Lung (tissue), 12 donors: ENCODE measurements around the gene LCE1A. TPM values are rescaled to one million over a fixed set of nuclear protein-coding genes. Genes with fewer than 3 reads are reported as not detected.

ENCODE experiments used
- ATAC-seq: fragments of 200-7000 bp; cut with Tn5 transposase; one replicate; pipeline ENCODE4 v1.9.1; 2020; ENCODE audit warnings: moderate number of reproducible peaks; ENCODE audit not compliant: insufficient read depth, low FRiP score
- DNase-seq, 3 donors: peaks; one replicate each; pipeline ENCODE4 v3.0.0-alpha.2; 2013 to 2017
- H3K27ac ChIP-seq, 2 donors: one replicate each; pipeline ENCODE4 v1.5.1; 2013; ENCODE audit warnings: mild to moderate bottlenecking in 2 of 2, moderate library complexity in 2 of 2, control low read depth in 1 of 2, inconsistent platforms in 1 of 2, low read depth in 1 of 2, low read length in 1 of 2
- H3K27me3 ChIP-seq, 3 donors: one replicate each; pipeline ENCODE4 v1.5.1; 2013; ENCODE audit warnings: low read length in 2 of 3; ENCODE audit not compliant: control insufficient read depth in 3 of 3, insufficient read depth in 3 of 3
- H3K36me3 ChIP-seq, 4 donors: one replicate each; pipeline ENCODE4 v1.5.1; 2013; ENCODE audit warnings: low read length in 4 of 4, mild to moderate bottlenecking in 1 of 4, moderate library complexity in 1 of 4; ENCODE audit not compliant: control insufficient read depth in 4 of 4, insufficient read depth in 4 of 4
- H3K4me1 ChIP-seq, 5 donors: one replicate each; pipeline ENCODE4 v1.5.1; 2013; ENCODE audit warnings: low read length in 5 of 5, mild to moderate bottlenecking in 2 of 5, moderate library complexity in 1 of 5; ENCODE audit not compliant: control insufficient read depth in 5 of 5, insufficient read depth in 5 of 5
- H3K4me3 ChIP-seq: one replicate; pipeline ENCODE4 v1.5.1; 2013; ENCODE audit warnings: mild to moderate bottlenecking, control low read depth, moderate library complexity
- H3K9ac ChIP-seq, 2 donors: one replicate each; pipeline ENCODE4 v1.5.1; 2013; ENCODE audit warnings: low read length in 2 of 2, control low read depth in 1 of 2; ENCODE audit not compliant: insufficient read depth in 1 of 2
- H3K9me3 ChIP-seq, 4 donors: one replicate each; pipeline ENCODE4 v1.5.1; 2013; ENCODE audit warnings: low read length in 3 of 4, mild to moderate bottlenecking in 1 of 4, moderate library complexity in 1 of 4; ENCODE audit not compliant: control insufficient read depth in 4 of 4, insufficient read depth in 3 of 4
- WGBS, 2 donors: extraction: QIAGEN DNeasy Blood & Tissue Kit; methylation state at CpG; one replicate each; pipeline ENCODE4 v1.1.7; 2013; 5-methylcytosine and 5-hydroxymethylcytosine counted together
- polyA plus RNA-seq, 2 donors: library from polyadenylated mRNA; stranded (reverse); fragments of 200-250 nt; gene quantifications; one replicate each; pipeline ENCODE4 v1.2.1, GENCODE V29; 2013
- total RNA-seq, 2 donors: library from RNA; depleted of rRNA in 1 of 2; stranded (reverse); fragments of >200 nt in 1 of 2; gene quantifications; one replicate each; pipeline ENCODE4 v1.2.1, GENCODE V29; 2014 to 2021
- TF ChIP-seq, protein P1 (sequence below): IDR thresholded peaks from 2 replicates; pipeline ENCODE4 v1.5.1; 2012; ENCODE audit warnings: mild to moderate bottlenecking; ENCODE audit errors: control extremely low read depth, extremely low read depth
- donor health status: control.
- donor health status: control.
- donor health status: Bipolar disorder and iron deficiency.
- donor health status: healthy.
- donor health status: DM: yes; HTN: yes; CAD: no.

LCE1A gene
- total and polyA plus RNA-seq, 4 donors = not detected

DNA sequence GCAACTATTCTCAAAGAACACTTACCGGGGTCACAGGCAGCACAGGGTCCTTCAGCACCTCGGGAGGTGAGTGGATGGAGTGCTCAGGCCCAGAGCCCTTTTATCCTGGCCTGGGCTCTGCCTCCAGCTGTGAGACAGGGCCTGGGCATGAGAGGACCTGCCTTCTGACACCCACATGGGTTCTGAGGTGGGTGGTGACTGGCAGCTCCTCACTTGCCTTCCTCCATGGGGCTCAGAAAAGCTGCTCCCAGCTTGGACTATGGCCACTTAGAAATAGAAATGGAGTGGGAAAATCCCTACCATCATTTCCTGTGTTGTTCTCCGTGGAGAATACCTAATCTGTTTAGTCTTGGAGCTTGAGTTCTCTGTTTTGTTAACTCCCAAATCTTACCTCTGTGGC, 20.7 kb upstream of the LCE1A start, which contains the start of gene LCE1C:
TSS of gene LCE1C (minus strand) at position 76 of the 400 bp plus-strand sequence. CDS start 1,173 bp downstream, outside the sequence.
- H3K9me3 ChIP-seq = peaks cover 0 to 3% (median 0%) of the 10 kb centered on the region in 4 donors

DNA sequence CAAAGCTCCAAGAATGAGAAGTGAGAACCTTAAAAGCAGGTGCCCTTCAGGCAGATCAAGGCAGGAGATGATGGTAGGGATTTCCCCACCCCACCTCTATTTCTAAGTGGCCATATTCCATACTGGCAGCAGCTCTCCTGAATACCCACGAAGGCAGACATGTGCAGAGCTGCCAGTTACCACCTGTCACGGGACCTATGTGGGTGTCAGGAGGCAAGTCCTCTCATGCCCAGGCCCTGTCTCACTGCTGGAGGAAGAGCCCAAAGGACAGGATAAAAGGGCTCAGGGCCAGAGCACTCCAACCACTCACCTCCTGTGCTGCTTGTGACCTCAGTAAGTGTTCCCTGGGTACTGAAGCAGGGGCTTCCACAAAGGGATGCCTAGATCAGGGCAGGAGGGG, 16.2 kb upstream of the LCE1A start:
- H3K4me1 ChIP-seq = no peaks in the 10 kb centered on the region
- no peak overlapping the region for H3K4me3 ChIP-seq
- no peak for ATAC-seq
- TF ChIP-seq, protein P1, sequence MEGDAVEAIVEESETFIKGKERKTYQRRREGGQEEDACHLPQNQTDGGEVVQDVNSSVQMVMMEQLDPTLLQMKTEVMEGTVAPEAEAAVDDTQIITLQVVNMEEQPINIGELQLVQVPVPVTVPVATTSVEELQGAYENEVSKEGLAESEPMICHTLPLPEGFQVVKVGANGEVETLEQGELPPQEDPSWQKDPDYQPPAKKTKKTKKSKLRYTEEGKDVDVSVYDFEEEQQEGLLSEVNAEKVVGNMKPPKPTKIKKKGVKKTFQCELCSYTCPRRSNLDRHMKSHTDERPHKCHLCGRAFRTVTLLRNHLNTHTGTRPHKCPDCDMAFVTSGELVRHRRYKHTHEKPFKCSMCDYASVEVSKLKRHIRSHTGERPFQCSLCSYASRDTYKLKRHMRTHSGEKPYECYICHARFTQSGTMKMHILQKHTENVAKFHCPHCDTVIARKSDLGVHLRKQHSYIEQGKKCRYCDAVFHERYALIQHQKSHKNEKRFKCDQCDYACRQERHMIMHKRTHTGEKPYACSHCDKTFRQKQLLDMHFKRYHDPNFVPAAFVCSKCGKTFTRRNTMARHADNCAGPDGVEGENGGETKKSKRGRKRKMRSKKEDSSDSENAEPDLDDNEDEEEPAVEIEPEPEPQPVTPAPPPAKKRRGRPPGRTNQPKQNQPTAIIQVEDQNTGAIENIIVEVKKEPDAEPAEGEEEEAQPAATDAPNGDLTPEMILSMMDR = no peak
- no peaks in the 10 kb centered on the region for H3K36me3 ChIP-seq
- peaks cover 0 to 3% (median 0%) of the 10 kb centered on the region in 4 donors for H3K9me3 ChIP-seq
- no peaks in the 10 kb centered on the region for H3K27me3 ChIP-seq
- H3K9ac ChIP-seq = no peak overlapping the region
- H3K27ac ChIP-seq = no peak overlapping the region
- WGBS, 2 donors = 72 to 75% methylated on average over 2 of the region's 2 CpGs
- DNase-seq = no peak

More for the DNA sequence above, 20.7 kb upstream of the LCE1A start, which contains the start of gene LCE1C:
- Histone ChIP-seq H3K4me3 (no peak within 1 kb of the TSS), H3K9ac (no peak within 1 kb of the TSS), H3K4me1 (no peaks in the 10 kb centered on the region), H3K36me3 (no peaks in the 10 kb centered on the region), H3K27me3 (no peaks in the 10 kb centered on the region), H3K27ac (no peak within 1 kb of the TSS)
- 54 to 70% methylated on average over 3 of the region's 3 CpGs for WGBS, 2 donors
- TF ChIP-seq, protein P1 = no peak
- DNase-seq (no peak), ATAC-seq (no peak)

DNA sequence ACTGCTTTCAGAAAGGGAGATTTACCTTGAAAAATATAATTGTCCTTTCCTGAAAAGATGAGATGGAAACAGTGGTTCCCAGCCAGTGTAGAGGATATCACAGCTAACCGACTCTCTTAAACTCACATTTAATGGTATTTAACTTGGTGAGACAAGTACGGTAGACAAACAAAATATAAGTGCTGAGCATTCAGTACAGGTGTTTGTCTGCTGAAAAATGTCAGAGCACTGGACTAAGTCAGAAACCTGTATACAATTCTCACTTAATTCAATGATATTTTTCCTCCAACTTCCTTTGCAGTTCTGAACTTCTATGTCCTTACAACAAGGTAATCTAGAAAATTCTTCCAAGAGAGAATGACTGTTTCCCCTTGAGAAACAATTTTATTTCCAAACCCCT, 15.6 kb upstream of the LCE1A start, which contains the start of gene LCE1B:
TSS of gene LCE1B (plus strand) at position 301 of the 400 bp plus-strand sequence. CDS start 476 bp downstream, outside the sequence.
- DNase-seq = no peak
- no peak within 1 kb of the TSS for H3K4me3 ChIP-seq
- TF ChIP-seq, protein P1 = no peak
- no peak within 1 kb of the TSS for H3K9ac ChIP-seq
- H3K27ac ChIP-seq = no peak within 1 kb of the TSS
- no peaks in the 10 kb centered on the region for H3K36me3 ChIP-seq
- H3K27me3 ChIP-seq = no peaks in the 10 kb centered on the region
- ATAC-seq = no peak
- H3K9me3 ChIP-seq = peaks cover 0 to 3% (median 0%) of the 10 kb centered on the region in 4 donors
- no peaks in the 10 kb centered on the region for H3K4me1 ChIP-seq
- 66 to 67% methylated on average over 2 of the region's 2 CpGs for whole genome bisulfite sequencing, 2 donors

DNA sequence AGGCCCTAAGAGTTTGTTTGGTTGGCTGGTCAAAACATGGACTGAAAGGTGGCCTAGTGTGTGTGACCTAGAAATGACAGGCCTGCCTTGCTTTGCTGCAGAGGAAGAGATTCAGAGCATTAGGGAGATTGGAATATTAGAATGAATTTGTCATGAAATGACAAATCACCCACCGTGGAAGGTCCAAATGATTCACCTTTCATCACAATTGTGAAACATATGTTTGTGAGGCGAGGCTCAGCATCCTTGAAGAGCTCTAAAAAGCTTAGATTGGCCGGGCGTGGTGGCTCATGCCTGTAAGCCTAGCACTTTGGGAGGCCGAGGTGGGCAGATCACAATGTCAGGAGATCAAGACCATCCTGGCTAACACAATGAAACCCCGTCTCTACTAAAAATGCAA, 10.0 kb upstream of the LCE1A start:
- ATAC-seq (no peak), DNase-seq (no peak)
- Histone ChIP-seq H3K9me3 (no peaks in the 10 kb centered on the region), H3K36me3 (no peaks in the 10 kb centered on the region), H3K4me1 (no peaks in the 10 kb centered on the region), H3K27ac (no peak overlapping the region), H3K9ac (no peak overlapping the region), H3K4me3 (no peak overlapping the region), H3K27me3 (no peaks in the 10 kb centered on the region)
- WGBS, 2 donors = 84 to 88% methylated on average over 6 of the region's 6 CpGs
- TF ChIP-seq, protein P1 = no peak
